Psoas muscle (tissue), 8 donors: ENCODE measurements around the gene EEPD1. TPM values are rescaled to one million over a fixed set of nuclear protein-coding genes. Genes with fewer than 3 reads are reported as not detected.

Source experiments
- ATAC-seq, 4 donors: fragments of 200-7000 bp; cut with Tn5 transposase; one replicate each; pipeline ENCODE4 v1.9.1; 2020; ENCODE audit warnings: moderate library complexity in 3 of 4, mild to moderate bottlenecking in 2 of 4
- DNase-seq, 2 donors: peaks; one replicate each; pipeline ENCODE4 v3.0.0-alpha.2; 2020
- H3K27ac ChIP-seq: fragments of 200-600 bp; one replicate; pipeline ENCODE4 v1.8.0; 2022
- H3K27me3 ChIP-seq, 3 donors: fragments of 200-600 bp in 1 of 3; one replicate each; pipeline versions ENCODE4 v1.6.1 to v1.8.0; 2013 to 2022; ENCODE audit warnings: low read length in 2 of 3, mild to moderate bottlenecking in 2 of 3, moderate library complexity in 1 of 3; ENCODE audit not compliant: insufficient read depth in 3 of 3
- H3K36me3 ChIP-seq, 2 donors: fragments of 200-600 bp in 1 of 2; one replicate each; pipeline versions ENCODE4 v1.6.1 to v1.8.0; 2013 to 2022; ENCODE audit warnings: low read depth in 1 of 2, mild to moderate bottlenecking in 1 of 2, moderate library complexity in 1 of 2; ENCODE audit not compliant: insufficient read depth in 1 of 2
- H3K4me1 ChIP-seq: fragments of 200-600 bp; one replicate; pipeline ENCODE4 v1.8.0; 2022
- H3K4me3 ChIP-seq: fragments of 200-600 bp; one replicate; pipeline ENCODE4 v1.8.0; 2022; ENCODE audit warnings: mild to moderate bottlenecking
- H3K9me3 ChIP-seq: fragments of 200-600 bp; one replicate; pipeline ENCODE4 v1.8.0; 2022
- CTCF ChIP-seq: fragments of 200-600 bp; IDR thresholded peaks from one replicate; pipeline ENCODE4 v1.8.0; 2022; ENCODE audit warnings: antibody characterized with exemption
- WGBS, 3 donors: extraction: QIAGEN DNeasy Blood & Tissue Kit; methylation state at CpG; one replicate each; pipeline versions ENCODE4 v1.1.6 to v1.1.7; 2013; 5-methylcytosine and 5-hydroxymethylcytosine counted together
- intact Hi-C, 2 donors: fragments of 100-400 bp; cut with DNase I; formaldehyde crosslinking; loops; one replicate each; pipeline versions ENCODE4 v1.11.0 to v1.14.2; 2022
- polyA plus RNA-seq, 3 donors: library from polyadenylated mRNA; stranded (reverse); fragments of 200-250 nt; gene quantifications; one replicate each; pipeline ENCODE4 v1.2.3, GENCODE V29; 2013
- total RNA-seq, 4 donors: library from RNA; stranded (reverse); fragmentation: NEBNext Ultra II Directional in 2 of 4; extraction: Animal tissue kit (Norgen Biotek cat#: 25700) in 2 of 4; gene quantifications; one replicate each; pipeline versions ENCODE4 v1.2.1 to v1.2.4, GENCODE V29; 2021 to 2023
- donor health status: healthy with polysubstance abuse.
- donor health status: DM: no; HTN: no; CAD: no; lungs with moderate emphysema.
- donor health status: Bipolar disorder and iron deficiency.
- donor health status: healthy.
- donor health status: DM: yes; HTN: yes; CAD: no.
- donor health status: DM: no; HTN: no; CAD: no.
- donor health status: DM: no; HTN: no; CAD: no.
- donor health status: DM: yes; HTN: yes; CAD: no.

Gene EEPD1
- total and polyA plus RNA-seq, 7 donors, result 7.3 to 61.2 (median 45.5) TPM

DNA sequence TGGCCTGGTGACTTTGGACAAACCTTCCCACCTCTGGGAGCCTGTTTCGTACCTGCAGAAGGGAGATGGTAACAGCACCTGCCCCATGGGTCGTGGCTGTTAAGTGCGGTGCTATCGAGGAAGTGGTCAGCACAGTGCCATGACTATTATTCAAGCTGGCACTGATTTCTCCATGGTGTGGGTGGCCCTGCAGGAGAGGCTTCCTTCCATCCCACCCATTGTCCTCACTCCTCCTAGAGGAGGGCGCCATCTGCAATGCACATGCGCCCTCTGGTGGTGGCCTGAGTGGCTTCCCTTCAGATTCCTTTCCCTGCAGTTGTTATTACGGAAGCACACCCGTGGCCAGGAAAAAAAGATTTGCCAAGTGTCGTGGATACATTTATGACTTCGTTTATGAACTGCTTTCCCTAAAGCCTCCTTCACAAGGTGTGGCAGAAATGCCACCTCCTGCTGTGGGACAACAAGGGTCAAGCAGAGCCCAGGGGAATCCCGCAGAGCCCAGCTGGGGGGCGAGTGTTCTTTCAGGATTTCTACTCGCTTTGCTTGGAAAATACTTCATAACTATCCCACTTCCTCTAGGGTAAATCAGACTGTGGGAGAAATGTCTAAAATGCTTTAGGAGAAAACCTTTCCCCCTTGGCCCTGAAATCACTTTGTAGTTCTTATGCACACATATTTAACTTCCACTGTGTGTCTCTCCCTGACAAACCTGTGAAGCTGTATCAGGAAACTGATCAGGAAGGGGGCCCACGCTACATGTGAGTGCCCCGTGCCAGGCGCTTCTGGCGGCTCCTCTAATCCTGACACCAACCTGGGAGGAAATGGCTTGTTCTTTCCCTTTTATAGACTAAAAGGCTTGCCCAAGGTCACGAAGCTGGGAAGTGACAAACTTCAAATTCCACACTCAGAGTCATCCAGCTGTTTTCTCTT lies 138.6 kb downstream of the EEPD1 start:
- Histone ChIP-seq H3K4me3 (peak overlapping the region; percentile 51), H3K4me1 (peaks cover 53% of the 10 kb centered on the region), H3K9me3 (no peaks in the 10 kb centered on the region), H3K27me3 (no peaks in the 10 kb centered on the region), H3K36me3 (peaks cover 0 to 8% of the 10 kb centered on the region in 2 donors), H3K27ac (peak overlapping the region; percentile 77)
- 22 to 31% (median 22%) methylated on average over 18 of the region's 18 CpGs for WGBS, 3 donors
- intact Hi-C loops, result loop anchor here (1.0 to 10.0 kb wide), 7 partner anchors 27 to 597 kb away; partner anchors contain the start of gene HERPUD2 (in 1 of the 2)
- ATAC-seq (peak; percentile 62 to 77 (median 71)), DNase-seq (peak; percentile 87 to 91)
- peak; percentile 99 for TF ChIP-seq CTCF

DNA sequence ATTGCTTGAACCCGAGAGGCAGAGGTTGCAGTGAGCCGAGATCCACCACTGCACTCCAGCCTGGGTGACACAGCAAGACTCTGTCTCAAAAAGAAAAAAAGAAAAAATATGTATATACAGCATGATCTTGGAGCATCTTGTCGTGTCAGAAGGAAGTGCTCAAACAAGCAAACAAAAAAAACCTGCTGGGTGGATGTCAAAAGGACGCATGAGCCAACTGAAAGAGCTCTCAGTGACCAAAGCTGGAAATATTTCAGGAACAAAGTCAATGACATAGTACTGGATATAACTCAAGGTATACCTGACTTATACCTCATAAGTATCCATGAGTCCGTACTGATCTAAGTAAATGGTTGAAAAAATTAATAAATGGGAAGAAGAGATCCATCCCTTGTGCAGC lies 142.0 kb downstream of the EEPD1 start:
- Histone ChIP-seq H3K9me3 (no peaks in the 10 kb centered on the region), H3K27me3 (no peaks in the 10 kb centered on the region), H3K36me3 (peaks cover 0 to 26% of the 10 kb centered on the region in 2 donors), H3K4me1 (peaks cover 27% of the 10 kb centered on the region), H3K4me3 (no peak overlapping the region), H3K27ac (no peak overlapping the region)
- 72 to 86% (median 83%) methylated on average over 5 of the region's 5 CpGs for WGBS, 3 donors
- no peak for TF ChIP-seq CTCF
- DNase-seq, result no peak
- no peak for ATAC-seq
- intact Hi-C loops, result loop anchor here in 1 of 2 donors (10.0 kb wide), 1 partner anchor 600 kb away; the partner anchor contains the start of gene HERPUD2

DNA sequence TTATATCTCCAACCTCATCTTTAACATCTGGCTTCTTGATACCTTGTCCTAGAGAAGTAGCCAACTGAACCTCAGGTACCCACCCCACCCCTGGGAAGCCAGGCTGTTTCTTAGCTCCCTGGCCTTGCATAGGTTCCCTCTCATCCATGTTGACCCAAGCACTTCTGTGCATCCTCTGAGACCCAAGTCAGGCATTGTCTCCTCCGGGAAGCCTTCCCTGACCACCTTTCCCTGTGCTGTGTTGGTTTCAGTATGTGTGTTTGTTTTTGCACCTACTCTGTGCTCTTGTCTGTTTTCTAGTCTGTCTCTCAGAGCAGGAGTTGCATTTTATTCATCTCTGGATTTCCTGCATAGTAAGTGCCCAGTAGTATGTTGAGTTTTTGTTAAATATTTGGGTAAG lies 143.2 kb downstream of the EEPD1 start:
- H3K36me3 ChIP-seq, result peaks cover 0 to 28% of the 10 kb centered on the region in 2 donors
- no peak overlapping the region for H3K4me3 ChIP-seq
- ATAC-seq, result no peak
- TF ChIP-seq CTCF, result no peak
- peaks cover 28% of the 10 kb centered on the region for H3K4me1 ChIP-seq
- no peaks in the 10 kb centered on the region for H3K27me3 ChIP-seq
- intact Hi-C loops, result loop anchor here in 1 of 2 donors (10.0 kb wide), 1 partner anchor 601 kb away; the partner anchor contains the start of gene HERPUD2
- DNase-seq, result no peak
- WGBS, 3 donors, result 87 to 96% (median 88%) methylated on average over 1 of the region's 1 CpG
- H3K9me3 ChIP-seq, result no peaks in the 10 kb centered on the region
- H3K27ac ChIP-seq, result no peak overlapping the region

DNA sequence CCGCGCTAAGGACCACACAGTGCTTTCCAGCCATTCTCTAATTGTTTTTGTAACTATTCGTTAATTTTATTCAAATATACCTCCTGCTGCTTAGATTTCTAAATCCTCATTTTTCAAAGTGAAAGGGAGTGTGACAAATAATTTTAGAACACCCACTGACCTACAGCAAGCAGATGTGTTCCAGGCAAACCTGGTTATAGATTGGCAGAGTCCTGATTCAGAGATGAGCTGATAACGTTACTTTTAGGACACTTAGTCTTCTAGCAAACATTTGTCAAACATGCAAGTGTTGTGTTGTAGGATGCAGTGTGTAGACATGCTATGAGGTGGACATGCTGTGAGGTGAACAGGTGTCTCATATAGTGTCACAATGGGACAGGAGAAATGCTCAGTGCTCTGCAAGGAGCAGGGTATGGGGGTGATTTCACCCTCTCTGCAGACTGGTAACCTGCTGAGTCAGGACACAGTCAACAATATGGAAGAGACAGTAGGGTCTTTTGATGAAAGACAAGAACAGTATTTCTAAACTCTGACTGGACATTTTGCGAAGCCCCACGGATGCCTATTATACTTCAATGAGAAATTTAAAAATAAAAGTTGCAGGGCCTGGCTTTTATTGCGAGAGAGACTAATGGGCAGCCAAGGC lies 144.4 kb downstream of the EEPD1 start:
- DNase-seq (no peak), ATAC-seq (no peak)
- H3K4me1 ChIP-seq, result peaks cover 25% of the 10 kb centered on the region
- H3K27ac ChIP-seq, result no peak overlapping the region
- H3K27me3 ChIP-seq, result no peaks in the 10 kb centered on the region
- WGBS, 3 donors, result 89 to 93% (median 89%) methylated on average over 7 of the region's 7 CpGs
- no peak overlapping the region for H3K4me3 ChIP-seq
- intact Hi-C loops, result loop anchor here in 1 of 2 donors (10.0 kb wide), 1 partner anchor 603 kb away; the partner anchor contains the start of gene HERPUD2
- TF ChIP-seq CTCF, result no peak
- peaks cover 0 to 28% of the 10 kb centered on the region in 2 donors for H3K36me3 ChIP-seq
- H3K9me3 ChIP-seq, result no peaks in the 10 kb centered on the region
